CD8-positive, alpha-beta memory T cell (primary cell): ENCODE data around the gene DNAH6. TPM values are rescaled to one million over a fixed set of nuclear protein-coding genes. Genes with fewer than 3 reads are reported as not detected.
A peak's percentile ranks its signal among the peaks of the same experiment; 100 is the strongest.

Experiments
- CTCF ChIA-PET: fragments of 350-600 bp; sonication (Branson Sonifier 250); formaldehyde crosslinking; loops from one replicate; lab custom pipeline; 2021; ENCODE audit warnings: antibody characterized with exemption; lab: Charles Lee
- POLR2A ChIA-PET: fragments of 350-600 bp; sonication (Branson Sonifier 250); formaldehyde crosslinking; loops from one replicate; lab custom pipeline; 2021; ENCODE audit warnings: antibody characterized with exemption; lab: Charles Lee
- DNase-seq, 5 donors: peaks; one replicate each; pipeline versions ENCODE4 v3.0.0 to v3.0.0-alpha.2; 2020 to 2022; ENCODE audit warnings: mixed read lengths in 1 of 5
- H3K27ac ChIP-seq: one replicate; pipeline ENCODE4 v1.7.0; 2013; ENCODE audit warnings: low read depth, mild to moderate bottlenecking, low read length, moderate library complexity
- H3K27me3 ChIP-seq: 2 replicates; pipeline ENCODE4 v1.7.0; 2013; ENCODE audit warnings: low read length, mild to moderate bottlenecking; ENCODE audit not compliant: insufficient read depth, poor library complexity, severe bottlenecking
- H3K36me3 ChIP-seq: 2 replicates; pipeline ENCODE4 v1.7.0; 2013; ENCODE audit warnings: mild to moderate bottlenecking, low read length, moderate library complexity; ENCODE audit not compliant: insufficient read depth
- H3K4me1 ChIP-seq: 2 replicates; pipeline ENCODE4 v1.7.0; 2013; ENCODE audit warnings: mild to moderate bottlenecking, low read length, moderate library complexity; ENCODE audit not compliant: insufficient read depth
- H3K4me3 ChIP-seq: 2 replicates; pipeline ENCODE4 v1.7.0; 2013; ENCODE audit warnings: mild to moderate bottlenecking, low read length
- H3K9me3 ChIP-seq: 2 replicates; pipeline ENCODE4 v1.7.0; 2013; ENCODE audit warnings: mild to moderate bottlenecking, low read length
- H3K27ac Mint-ChIP-seq, 8 donors: one replicate each; pipeline ENCODE4 v1.8.0; 2020 to 2021; ENCODE audit warnings: mixed read lengths in 8 of 8, mild to moderate bottlenecking in 6 of 8, inconsistent platforms in 3 of 8, moderate library complexity in 3 of 8
- H3K27me3 Mint-ChIP-seq, 2 donors: one replicate each; pipeline ENCODE4 v1.8.0; 2020 to 2021; ENCODE audit warnings: mixed read lengths in 2 of 2, mild to moderate bottlenecking in 1 of 2, moderate library complexity in 1 of 2
- H3K36me3 Mint-ChIP-seq, 3 donors: one replicate each; pipeline ENCODE4 v1.8.0; 2020 to 2021; ENCODE audit warnings: mixed read lengths in 3 of 3, inconsistent platforms in 1 of 3, mild to moderate bottlenecking in 1 of 3
- H3K4me1 Mint-ChIP-seq, 3 donors: one replicate each; pipeline ENCODE4 v1.8.0; 2020 to 2021; ENCODE audit warnings: mixed read lengths in 3 of 3, inconsistent platforms in 1 of 3, mild to moderate bottlenecking in 1 of 3
- H3K4me3 Mint-ChIP-seq, 7 donors: one replicate each; pipeline ENCODE4 v1.8.0; 2020 to 2021; ENCODE audit warnings: mixed read lengths in 7 of 7, mild to moderate bottlenecking in 6 of 7, moderate library complexity in 4 of 7, inconsistent platforms in 2 of 7
- H3K9me3 Mint-ChIP-seq, 5 donors: one replicate each; pipeline ENCODE4 v1.8.0; 2020 to 2022; ENCODE audit warnings: mixed read lengths in 5 of 5, mild to moderate bottlenecking in 3 of 5, moderate library complexity in 2 of 5, inconsistent platforms in 1 of 5
- polyA plus RNA-seq: library from polyadenylated mRNA; unstranded; fragments of 300-500 nt; fragmentation: Illumina TruSeq; gene quantifications from one replicate; pipeline ENCODE4 v1.2.3, GENCODE V29; 2021
- total RNA-seq, 2 experiments: library from RNA; stranded (reverse); gene quantifications; one replicate each; pipeline ENCODE4 v1.2.3, GENCODE V29; 2021

DNAH6 gene
- total and polyA plus RNA-seq, 3 experiments from 2014 or later, result 0.24 to 0.51 (median 0.39) TPM

- CTCF ChIA-PET, result no interaction called here
- H3K9me3 Mint-ChIP-seq, result no peaks in the 10 kb centered on the region
- H3K27me3 ChIP-seq, result no peaks in the 10 kb centered on the region
These were observed 306.9 kb downstream of the DNAH6 start for GRCh38 chr2:84823229-84823628.

GRCh38 chr2:84823788-84824187, 307.5 kb downstream of the DNAH6 start:
- Histone ChIP-seq H3K9me3 (no peaks in the 10 kb centered on the region), H3K27me3 (no peaks in the 10 kb centered on the region), H3K36me3 (no peaks in the 10 kb centered on the region), H3K4me1 (peaks cover 17% of the 10 kb centered on the region), H3K27ac (no peak overlapping the region), H3K4me3 (no peak overlapping the region)
- no peaks in the 10 kb centered on the region for H3K9me3 Mint-ChIP-seq
- peaks cover 5 to 31% (median 9%) of the 10 kb centered on the region in 3 donors for H3K36me3 Mint-ChIP-seq
- ChIA-PET POLR2A (no interaction called here), CTCF (no interaction called here)
- no peak overlapping the region for H3K4me3 Mint-ChIP-seq
- no peaks in the 10 kb centered on the region for H3K27me3 Mint-ChIP-seq
- H3K27ac Mint-ChIP-seq, result peak overlapping the region in 1 of 8 donors; percentile 61
- no peak for DNase-seq
- peaks cover 34 to 41% (median 39%) of the 10 kb centered on the region in 3 donors for H3K4me1 Mint-ChIP-seq

More at GRCh38 chr2:84823229-84823628, 306.9 kb downstream of the DNAH6 start:
- H3K9me3 ChIP-seq, result no peaks in the 10 kb centered on the region
- Mint-ChIP-seq H3K27ac (peak overlapping the region in 5 of 8 donors; percentile 8 to 68 (median 57)), H3K4me1 (peaks cover 29 to 44% (median 44%) of the 10 kb centered on the region in 3 donors), H3K27me3 (no peaks in the 10 kb centered on the region), H3K36me3 (peaks cover 5 to 31% (median 9%) of the 10 kb centered on the region in 3 donors), H3K4me3 (no peak overlapping the region)
- H3K27ac ChIP-seq, result no peak overlapping the region
- H3K4me3 ChIP-seq, result no peak overlapping the region
- no peak for DNase-seq
- POLR2A ChIA-PET, result no interaction called here
- peaks cover 11% of the 10 kb centered on the region for H3K4me1 ChIP-seq
- H3K36me3 ChIP-seq, result no peaks in the 10 kb centered on the region

GRCh38 chr2:84827978-84828575, 311.8 kb downstream of the DNAH6 start:
- peaks cover 0 to 23% (median 3%) of the 10 kb centered on the region in 3 donors for H3K36me3 Mint-ChIP-seq
- CTCF ChIA-PET, result interaction anchor here (1.0 to 1.9 kb wide), 4 partner anchors 13 to 87 kb away, joined by 3 to 7 read pairs (median 4); no protein-coding TSS in a partner anchor

GRCh38 chr2:84829693-84830092, 313.4 kb downstream of the DNAH6 start:
- no peak overlapping the region for H3K27ac ChIP-seq
- peaks cover 3 to 47% (median 4%) of the 10 kb centered on the region in 3 donors for H3K4me1 Mint-ChIP-seq
- DNase-seq, result no peak
- no peak overlapping the region for H3K4me3 Mint-ChIP-seq
- no peaks in the 10 kb centered on the region for H3K9me3 ChIP-seq
- no peaks in the 10 kb centered on the region for H3K9me3 Mint-ChIP-seq
- H3K36me3 ChIP-seq, result no peaks in the 10 kb centered on the region
- H3K27me3 ChIP-seq, result no peaks in the 10 kb centered on the region
- H3K36me3 Mint-ChIP-seq, result peaks cover 0 to 19% (median 3%) of the 10 kb centered on the region in 3 donors
- POLR2A ChIA-PET, result no interaction called here
- H3K4me3 ChIP-seq, result no peak overlapping the region
- H3K27ac Mint-ChIP-seq, result no peak overlapping the region
- H3K27me3 Mint-ChIP-seq, result no peaks in the 10 kb centered on the region
- CTCF ChIA-PET, result interaction anchor here (1.9 kb wide), 1 partner anchor 11 kb away, joined by 7 read pairs; no protein-coding TSS in a partner anchor
- peaks cover 74% of the 10 kb centered on the region for H3K4me1 ChIP-seq

More at GRCh38 chr2:84827978-84828575, 311.8 kb downstream of the DNAH6 start:
- Mint-ChIP-seq H3K4me3 (peak overlapping the region in 2 of 7 donors; percentile 23 to 26), H3K27me3 (no peaks in the 10 kb centered on the region), H3K4me1 (peaks cover 4 to 37% (median 7%) of the 10 kb centered on the region in 3 donors), H3K9me3 (no peaks in the 10 kb centered on the region), H3K27ac (peak overlapping the region in 6 of 8 donors; percentile 18 to 63 (median 54))
- peak overlapping the region; percentile 7 for H3K4me3 ChIP-seq
- H3K27ac ChIP-seq, result no peak overlapping the region
- no peaks in the 10 kb centered on the region for H3K9me3 ChIP-seq
- H3K36me3 ChIP-seq, result no peaks in the 10 kb centered on the region
- POLR2A ChIA-PET, result interaction anchor here (1.1 kb wide), 1 partner anchor 18 kb away, joined by 3 read pairs; no protein-coding TSS in a partner anchor
- H3K27me3 ChIP-seq, result no peaks in the 10 kb centered on the region
- no peak for DNase-seq
- H3K4me1 ChIP-seq, result peaks cover 60% of the 10 kb centered on the region

- peaks cover 77% of the 10 kb centered on the region for H3K4me1 ChIP-seq
- peaks cover 0 to 2% (median 0%) of the 10 kb centered on the region in 5 donors for H3K9me3 Mint-ChIP-seq
These were observed 313.8 kb downstream of the DNAH6 start for GRCh38 chr2:84830095-84830494.

GRCh38 chr2:84830758-84831500, 314.6 kb downstream of the DNAH6 start:
- Histone ChIP-seq H3K9me3 (no peaks in the 10 kb centered on the region), H3K4me3 (no peak overlapping the region), H3K27me3 (no peaks in the 10 kb centered on the region), H3K4me1 (peaks cover 83% of the 10 kb centered on the region), H3K36me3 (no peaks in the 10 kb centered on the region), H3K27ac (no peak overlapping the region)
- POLR2A ChIA-PET, result no interaction called here
- Mint-ChIP-seq H3K27me3 (no peaks in the 10 kb centered on the region), H3K4me3 (peak overlapping the region in 4 of 7 donors; percentile 1 to 54 (median 18)), H3K9me3 (peaks cover 0 to 6% (median 4%) of the 10 kb centered on the region in 5 donors), H3K36me3 (peaks cover 3 to 22% (median 4%) of the 10 kb centered on the region in 3 donors), H3K27ac (peak overlapping the region in 7 of 8 donors; percentile 74 to 92 (median 82)), H3K4me1 (peaks cover 4 to 50% (median 9%) of the 10 kb centered on the region in 3 donors)
- CTCF ChIA-PET, result no interaction called here
- no peak for DNase-seq

More at GRCh38 chr2:84830095-84830494, 313.8 kb downstream of the DNAH6 start:
- Mint-ChIP-seq H3K36me3 (peaks cover 0 to 19% (median 2%) of the 10 kb centered on the region in 3 donors), H3K27ac (no peak overlapping the region), H3K4me1 (peaks cover 2 to 48% (median 5%) of the 10 kb centered on the region in 3 donors), H3K4me3 (no peak overlapping the region), H3K27me3 (no peaks in the 10 kb centered on the region)
- DNase-seq, result no peak
- ChIA-PET POLR2A (no interaction called here), CTCF (no interaction called here)
- H3K4me3 ChIP-seq, result no peak overlapping the region
- no peak overlapping the region for H3K27ac ChIP-seq
- H3K9me3 ChIP-seq, result no peaks in the 10 kb centered on the region
- no peaks in the 10 kb centered on the region for H3K27me3 ChIP-seq
- H3K36me3 ChIP-seq, result no peaks in the 10 kb centered on the region

GRCh38 chr2:84832772-84833461, 316.6 kb downstream of the DNAH6 start:
- POLR2A ChIA-PET, result no interaction called here
- no peaks in the 10 kb centered on the region for H3K27me3 Mint-ChIP-seq
- H3K4me1 ChIP-seq, result peaks cover 86% of the 10 kb centered on the region
- peak overlapping the region; percentile 35 for H3K4me3 ChIP-seq
- CTCF ChIA-PET, result interaction anchor here (0.9 to 1.8 kb wide), 4 partner anchors 10 to 93 kb away, joined by 3 to 5 read pairs (median 4); no protein-coding TSS in a partner anchor
- peak overlapping the region; percentile 76 to 92 (median 88) for H3K27ac Mint-ChIP-seq
- peaks cover 7 to 33% (median 19%) of the 10 kb centered on the region in 3 donors for H3K36me3 Mint-ChIP-seq
- peaks cover 4% of the 10 kb centered on the region for H3K36me3 ChIP-seq
- H3K27me3 ChIP-seq, result no peaks in the 10 kb centered on the region
- DNase-seq, result peak in 1 of 5 donors; percentile 41
- H3K9me3 Mint-ChIP-seq, result peaks cover 4 to 13% (median 11%) of the 10 kb centered on the region in 5 donors
- no peaks in the 10 kb centered on the region for H3K9me3 ChIP-seq
- peaks cover 20 to 53% (median 24%) of the 10 kb centered on the region in 3 donors for H3K4me1 Mint-ChIP-seq
- H3K4me3 Mint-ChIP-seq, result peak overlapping the region; percentile 21 to 75 (median 61)
- no peak overlapping the region for H3K27ac ChIP-seq
